ENCODE data around the gene PKD1.
"Not testable (repeated sequence)": the region's sequence is repeated elsewhere in the genome, so short reads cannot be mapped to it uniquely, and the experiment has no call there.

PKD1 gene

GRCh38 chr16:2105769-2106168, 29.9 kb downstream of the PKD1 start:
- DNase-seq, result not testable (repeated sequence)

- not testable (repeated sequence) for DNase-seq
Observed at GRCh38 chr16:2105291-2105690, 30.4 kb downstream of the PKD1 start.

GRCh38 chr16:2104464-2104863, 31.2 kb downstream of the PKD1 start:
- not testable (repeated sequence) for DNase-seq

- no peak for DNase-seq
Observed at GRCh38 chr16:2102471-2102870, 33.2 kb downstream of the PKD1 start.

- not testable (repeated sequence) for DNase-seq
Observed at GRCh38 chr16:2101581-2101980, 34.1 kb downstream of the PKD1 start.

- not testable (repeated sequence) for DNase-seq
Observed at GRCh38 chr16:2097689-2098088, 38.0 kb downstream of the PKD1 start.

GRCh38 chr16:2096853-2097595, 38.7 kb downstream of the PKD1 start:
- DNase-seq, result no peak

- no peak for DNase-seq
Observed at GRCh38 chr16:2095918-2096582, 39.6 kb downstream of the PKD1 start.

GRCh38 chr16:2095315-2095853, 40.3 kb downstream of the PKD1 start:
- DNase-seq, result no peak

- no peak for DNase-seq
Observed at GRCh38 chr16:2093793-2094192, 41.9 kb downstream of the PKD1 start.

GRCh38 chr16:2092866-2093265, 42.8 kb downstream of the PKD1 start:
- DNase-seq, result no peak

GRCh38 chr16:2092256-2092620, 43.5 kb downstream of the PKD1 start:
- no peak for DNase-seq

GRCh38 chr16:2091547-2092255, 44.0 kb downstream of the PKD1 start:
- no peak for DNase-seq

- no peak for DNase-seq
Observed at GRCh38 chr16:2090777-2091546, 44.7 kb downstream of the PKD1 start.

- no peak for DNase-seq
Observed at GRCh38 chr16:2090481-2090776, 45.3 kb downstream of the PKD1 start.

- no peak for DNase-seq
Observed at GRCh38 chr16:2089706-2090480, 45.8 kb downstream of the PKD1 start.

GRCh38 chr16:2088759-2089358, 46.8 kb downstream of the PKD1 start:
- no peak for DNase-seq

- no peak for DNase-seq
Observed at GRCh38 chr16:2087748-2088631, 47.7 kb downstream of the PKD1 start.

GRCh38 chr16:2086812-2087747, 48.6 kb downstream of the PKD1 start:
- no peak for DNase-seq
